IgD-negative memory B cell (primary cell): Measurements from ENCODE around the gene VOPP1. TPM values are rescaled to one million over a fixed set of nuclear protein-coding genes. Genes with fewer than 3 reads are reported as not detected.

ENCODE experiments used
- H3K27ac Mint-ChIP-seq, 3 donors: one replicate each; pipeline ENCODE4 v1.8.0; 2020 to 2022; ENCODE audit warnings: mild to moderate bottlenecking in 3 of 3, mixed read lengths in 3 of 3, moderate library complexity in 1 of 3
- H3K27me3 Mint-ChIP-seq: one replicate; pipeline ENCODE4 v1.8.0; 2021; ENCODE audit warnings: mixed read lengths
- H3K36me3 Mint-ChIP-seq: one replicate; pipeline ENCODE4 v1.8.0; 2020; ENCODE audit warnings: mild to moderate bottlenecking, mixed read lengths
- H3K4me1 Mint-ChIP-seq, 3 donors: one replicate each; pipeline ENCODE4 v1.8.0; 2020 to 2022; ENCODE audit warnings: mixed read lengths in 3 of 3, mild to moderate bottlenecking in 1 of 3
- H3K4me3 Mint-ChIP-seq, 4 donors: one replicate each; pipeline ENCODE4 v1.8.0; 2020 to 2022; ENCODE audit warnings: mild to moderate bottlenecking in 4 of 4, mixed read lengths in 4 of 4, moderate library complexity in 3 of 4
- H3K9me3 Mint-ChIP-seq, 3 donors: one replicate each; pipeline ENCODE4 v1.8.0; 2020 to 2021; ENCODE audit warnings: mixed read lengths in 3 of 3, mild to moderate bottlenecking in 1 of 3
- polyA plus RNA-seq: library from polyadenylated mRNA; unstranded; fragments of 300-500 nt; fragmentation: Illumina TruSeq; gene quantifications from one replicate; pipeline ENCODE4 v1.2.3, GENCODE V29; 2021

The VOPP1 gene
- polyA plus RNA-seq, 1 donor from 2014 or later, result 70.2 TPM

GRCh38 chr7:55423891-55424290 lies 148.4 kb downstream of the VOPP1 start:
- H3K4me1 Mint-ChIP-seq, result no peaks in the 10 kb centered on the region
- no peak overlapping the region for H3K4me3 Mint-ChIP-seq
- H3K27ac Mint-ChIP-seq, result no peak overlapping the region
- no peaks in the 10 kb centered on the region for H3K27me3 Mint-ChIP-seq
- no peaks in the 10 kb centered on the region for H3K36me3 Mint-ChIP-seq
- H3K9me3 Mint-ChIP-seq, result no peaks in the 10 kb centered on the region

DNA sequence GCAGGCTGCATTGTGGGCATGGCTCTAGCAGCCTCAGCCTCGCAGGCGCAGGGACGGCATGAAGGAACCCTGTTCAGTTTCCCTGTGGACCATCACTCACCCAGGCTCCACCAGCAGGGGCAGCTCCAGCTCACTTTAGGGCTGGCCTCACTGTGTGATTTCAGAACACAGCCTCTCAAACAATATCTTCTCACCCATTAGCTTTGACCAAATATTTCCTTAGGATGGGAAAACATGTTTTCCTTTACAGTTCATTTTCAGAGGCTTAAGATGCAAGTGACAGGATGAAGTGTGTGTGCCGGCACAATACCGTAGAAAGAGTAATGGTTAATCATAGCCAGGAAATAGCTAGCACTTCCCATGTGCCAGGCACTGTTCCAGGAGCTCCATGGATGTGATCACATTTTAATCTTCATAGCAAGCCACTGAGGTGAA lies 149.0 kb downstream of the VOPP1 start:
- Mint-ChIP-seq H3K4me1 (no peaks in the 10 kb centered on the region), H3K36me3 (no peaks in the 10 kb centered on the region), H3K27me3 (no peaks in the 10 kb centered on the region), H3K9me3 (no peaks in the 10 kb centered on the region), H3K4me3 (no peak overlapping the region), H3K27ac (no peak overlapping the region)

Other genes starting within 250 kb of the VOPP1 start
- gene LANCL2, start 207.2 kb downstream of the VOPP1 start, polyA plus RNA-seq, result 6.7 TPM